ENCODE measurements around the gene NPHP1.

DNA sequence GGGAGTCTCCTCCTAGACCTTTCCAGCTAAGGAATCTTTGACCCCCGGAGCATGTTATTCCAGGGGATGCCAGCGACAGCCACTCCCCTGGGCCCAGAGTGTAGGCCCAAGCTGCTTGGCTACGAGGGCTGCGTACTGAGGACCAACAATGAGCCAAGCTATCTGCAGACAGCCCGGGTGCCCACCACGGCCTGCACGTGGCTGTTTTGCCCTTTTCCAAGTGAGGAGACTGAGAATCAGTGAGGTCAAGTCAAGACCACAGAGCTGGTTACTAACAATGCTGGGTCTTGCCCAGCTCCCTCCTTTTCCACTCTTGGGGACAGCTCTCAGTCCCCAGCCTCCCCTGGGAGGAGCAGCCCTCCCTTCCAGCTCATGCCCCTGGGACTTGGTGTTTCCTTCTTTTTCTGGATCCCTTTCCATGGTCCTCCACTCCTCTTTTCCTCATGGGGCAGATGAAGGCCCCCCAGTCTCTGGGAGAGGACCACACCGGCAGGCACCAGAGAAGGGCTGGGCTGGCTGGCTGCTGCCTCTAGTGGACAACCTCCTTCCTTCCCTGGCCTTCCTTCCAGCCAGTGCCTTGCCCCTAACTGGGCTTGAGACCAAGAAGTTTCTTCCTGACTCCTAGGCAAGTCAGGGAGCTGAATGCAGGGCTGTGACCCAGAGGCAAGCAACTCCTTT lies 88.6 kb downstream of the NPHP1 start:
- TF ChIP-seq POLR2A (IDR thresholded peaks at IDR 0.05), result no peak
- TF ChIP-seq, protein P1, sequence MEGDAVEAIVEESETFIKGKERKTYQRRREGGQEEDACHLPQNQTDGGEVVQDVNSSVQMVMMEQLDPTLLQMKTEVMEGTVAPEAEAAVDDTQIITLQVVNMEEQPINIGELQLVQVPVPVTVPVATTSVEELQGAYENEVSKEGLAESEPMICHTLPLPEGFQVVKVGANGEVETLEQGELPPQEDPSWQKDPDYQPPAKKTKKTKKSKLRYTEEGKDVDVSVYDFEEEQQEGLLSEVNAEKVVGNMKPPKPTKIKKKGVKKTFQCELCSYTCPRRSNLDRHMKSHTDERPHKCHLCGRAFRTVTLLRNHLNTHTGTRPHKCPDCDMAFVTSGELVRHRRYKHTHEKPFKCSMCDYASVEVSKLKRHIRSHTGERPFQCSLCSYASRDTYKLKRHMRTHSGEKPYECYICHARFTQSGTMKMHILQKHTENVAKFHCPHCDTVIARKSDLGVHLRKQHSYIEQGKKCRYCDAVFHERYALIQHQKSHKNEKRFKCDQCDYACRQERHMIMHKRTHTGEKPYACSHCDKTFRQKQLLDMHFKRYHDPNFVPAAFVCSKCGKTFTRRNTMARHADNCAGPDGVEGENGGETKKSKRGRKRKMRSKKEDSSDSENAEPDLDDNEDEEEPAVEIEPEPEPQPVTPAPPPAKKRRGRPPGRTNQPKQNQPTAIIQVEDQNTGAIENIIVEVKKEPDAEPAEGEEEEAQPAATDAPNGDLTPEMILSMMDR (IDR thresholded peaks at IDR 0.05 in 8 of 11, conservative IDR thresholded peaks at IDR 0.05 in 3 of 11), result peak in 8 of 11 experiments; percentile 33 to 57 (median 48)
